Measurements from ENCODE around the gene LGALS14. TPM values are rescaled to one million over a fixed set of nuclear protein-coding genes. Genes with fewer than 3 reads are reported as not detected.
"Not testable (repeated sequence)": the region's sequence is repeated elsewhere in the genome, so short reads cannot be mapped to it uniquely, and the experiment has no call there.

The LGALS14 gene
- total and polyA plus RNA-seq, 3 donors from 2014 or later, result not detected

GRCh38 chr19:39710333-39710890 lies 6.1 kb downstream of the LGALS14 start:
- H3K4me1 ChIP-seq, result no peaks in the 10 kb centered on the region
- no peaks in the 10 kb centered on the region for H3K27me3 ChIP-seq
- WGBS, 2 donors, result 88 to 92% methylated on average over 4 of the region's 4 CpGs
- H3K36me3 ChIP-seq (ENCODE audit: low read depth, missing control alignments), result no peaks in the 10 kb centered on the region
- H3K27ac ChIP-seq, result no peak overlapping the region
- no peak for TF ChIP-seq POLR2A (IDR thresholded peaks at IDR 0.05)
- no peak for TF ChIP-seq CTCF (IDR thresholded peaks at IDR 0.05)
- intact Hi-C loops (cut with DNase I; ENCODE audit: low total_unique reads), result no loop called here
- no peaks in the 10 kb centered on the region for H3K9me3 ChIP-seq
- no peak overlapping the region for H3K4me3 ChIP-seq
- DNase-seq, result no peak

- H3K4me1 ChIP-seq; H3K27ac ChIP-seq; H3K4me3 ChIP-seq; H3K36me3 ChIP-seq (ENCODE audit: low read depth, missing control alignments); H3K9me3 ChIP-seq; intact Hi-C loops (cut with DNase I; ENCODE audit: low total_unique reads); H3K27me3 ChIP-seq; DNase-seq: not testable (repeated sequence)
- WGBS, 2 donors, result 74 to 81% methylated on average over 3 of the region's 3 CpGs
Measured at GRCh38 chr19:39720144-39720543, 15.9 kb downstream of the LGALS14 start.

GRCh38 chr19:39725995-39726394 lies 21.7 kb downstream of the LGALS14 start:
- no peaks in the 10 kb centered on the region for H3K9me3 ChIP-seq
- no peaks in the 10 kb centered on the region for H3K27me3 ChIP-seq
- H3K4me3 ChIP-seq, result no peak overlapping the region
- H3K27ac ChIP-seq, result no peak overlapping the region
- TF ChIP-seq CTCF (IDR thresholded peaks at IDR 0.05) (no peak), POLR2A (IDR thresholded peaks at IDR 0.05) (no peak)
- H3K4me1 ChIP-seq, result no peaks in the 10 kb centered on the region
- intact Hi-C loops (cut with DNase I; ENCODE audit: low total_unique reads), result no loop called here
- H3K36me3 ChIP-seq (ENCODE audit: low read depth, missing control alignments), result no peaks in the 10 kb centered on the region
- DNase-seq, result no peak

- no peak for DNase-seq
- no peaks in the 10 kb centered on the region for H3K27me3 ChIP-seq
- no peak for TF ChIP-seq POLR2A (IDR thresholded peaks at IDR 0.05)
- no peak for TF ChIP-seq CTCF (IDR thresholded peaks at IDR 0.05)
- H3K27ac ChIP-seq, result no peak overlapping the region
- no peak overlapping the region for H3K4me3 ChIP-seq
- H3K9me3 ChIP-seq, result no peaks in the 10 kb centered on the region
- no peaks in the 10 kb centered on the region for H3K4me1 ChIP-seq
- 85 to 89% methylated on average over 10 of the region's 10 CpGs for WGBS, 2 donors
- H3K36me3 ChIP-seq (ENCODE audit: low read depth, missing control alignments), result no peaks in the 10 kb centered on the region
- intact Hi-C loops (cut with DNase I; ENCODE audit: low total_unique reads), result no loop called here
Measured at GRCh38 chr19:39727070-39727800, 23.0 kb downstream of the LGALS14 start.

GRCh38 chr19:39728040-39728439 lies 23.8 kb downstream of the LGALS14 start:
- Histone ChIP-seq H3K27me3 (no peaks in the 10 kb centered on the region), H3K36me3 (ENCODE audit: low read depth, missing control alignments) (no peaks in the 10 kb centered on the region), H3K27ac (no peak overlapping the region), H3K9me3 (no peaks in the 10 kb centered on the region), H3K4me1 (no peaks in the 10 kb centered on the region), H3K4me3 (no peak overlapping the region)
- no peak for DNase-seq
- 80 to 88% methylated on average over 6 of the region's 6 CpGs for WGBS, 2 donors
- no peak for TF ChIP-seq CTCF (IDR thresholded peaks at IDR 0.05)
- no peak for TF ChIP-seq POLR2A (IDR thresholded peaks at IDR 0.05)
- intact Hi-C loops (cut with DNase I; ENCODE audit: low total_unique reads), result no loop called here
